ENCODE measurements around the gene THEM4.

The THEM4 gene

GRCh38 chr1:151841141-151841540, 68.2 kb downstream of the THEM4 start:
- H3K4me3 ChIP-seq (ENCODE audit: low read depth, low read length), result no peak overlapping the region
- no peak for TF ChIP-seq CTCF (IDR thresholded peaks at IDR 0.05; ENCODE audit: low read depth, low read length, missing control alignments)
- in situ Hi-C loops (cut with HindIII; ENCODE audit: low sequenced_read_pairs), result no loop called here
- DNase-seq (ENCODE audit: low read depth), result peak; percentile 50

- in situ Hi-C loops (cut with HindIII; ENCODE audit: low sequenced_read_pairs), result no loop called here
- no peak for DNase-seq (ENCODE audit: low read depth)
- TF ChIP-seq CTCF (IDR thresholded peaks at IDR 0.05; ENCODE audit: low read depth, low read length, missing control alignments), result no peak
- no peak overlapping the region for H3K4me3 ChIP-seq (ENCODE audit: low read depth, low read length)
Measured at GRCh38 chr1:151840421-151840820, 68.9 kb downstream of the THEM4 start.

DNA sequence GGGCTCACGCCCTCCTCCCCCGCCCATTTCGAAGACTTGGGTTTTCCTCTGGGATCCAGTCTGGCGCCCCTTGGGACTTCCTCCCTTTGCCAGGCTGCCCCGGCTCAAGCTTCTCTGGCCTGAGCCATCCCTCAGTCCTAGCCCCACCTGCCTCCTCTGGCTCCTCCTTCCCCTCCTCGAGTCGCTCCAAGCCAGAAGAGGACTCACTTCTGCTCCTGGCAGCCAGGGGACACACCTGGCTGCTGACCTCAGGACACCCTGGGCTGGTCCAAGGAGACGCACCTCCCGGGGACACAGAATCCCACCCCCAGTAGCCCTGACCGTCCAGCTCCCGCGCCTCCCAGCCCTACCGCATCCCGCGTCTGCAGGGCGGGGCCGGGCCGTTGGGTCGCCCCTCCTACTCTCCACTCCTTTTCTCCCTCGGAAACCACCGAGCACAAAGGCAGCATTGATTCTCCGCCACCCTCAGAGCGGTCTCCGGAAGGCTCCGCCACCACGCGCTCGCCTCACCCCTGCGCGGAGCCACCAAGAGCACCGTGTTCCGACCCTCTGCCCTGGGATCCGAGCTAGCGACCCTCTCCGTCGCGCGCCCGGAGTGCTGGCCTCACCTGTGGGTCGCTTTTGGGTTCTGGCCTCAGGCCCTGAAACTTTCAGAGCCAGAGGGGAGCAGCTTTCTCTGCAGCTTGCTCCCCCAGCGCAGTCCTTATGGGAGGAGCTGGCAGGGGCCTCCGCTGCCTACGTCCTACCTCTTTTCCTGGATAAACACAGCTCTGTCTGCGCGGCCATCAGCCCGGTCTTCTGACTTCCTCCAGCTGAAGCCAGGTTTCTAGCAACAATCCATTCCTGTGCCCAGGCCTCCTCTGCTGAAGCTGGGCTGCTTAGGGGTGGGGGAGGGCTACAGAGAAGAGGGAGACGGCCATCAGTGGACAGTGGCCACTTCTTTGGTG, 69.6 kb downstream of the THEM4 start, which contains the start of gene C2CD4D:
TSS of gene C2CD4D (minus strand) at position 364 of the 947 bp plus-strand sequence. CDS start 831 bp downstream, outside the sequence.
- no peak for DNase-seq (ENCODE audit: low read depth)
- peak within 1 kb of the TSS; percentile 19 for H3K4me3 ChIP-seq (ENCODE audit: low read depth, low read length)
- in situ Hi-C loops (cut with HindIII; ENCODE audit: low sequenced_read_pairs), result no loop called here
- no peak for TF ChIP-seq CTCF (IDR thresholded peaks at IDR 0.05; ENCODE audit: low read depth, low read length, missing control alignments)

- H3K4me3 ChIP-seq (ENCODE audit: low read depth, low read length), result no peak overlapping the region
- in situ Hi-C loops (cut with HindIII; ENCODE audit: low sequenced_read_pairs), result no loop called here
- TF ChIP-seq CTCF (IDR thresholded peaks at IDR 0.05; ENCODE audit: low read depth, low read length, missing control alignments), result no peak
- no peak for DNase-seq (ENCODE audit: low read depth)
Measured at GRCh38 chr1:151839082-151839412, 70.3 kb downstream of the THEM4 start.

DNA sequence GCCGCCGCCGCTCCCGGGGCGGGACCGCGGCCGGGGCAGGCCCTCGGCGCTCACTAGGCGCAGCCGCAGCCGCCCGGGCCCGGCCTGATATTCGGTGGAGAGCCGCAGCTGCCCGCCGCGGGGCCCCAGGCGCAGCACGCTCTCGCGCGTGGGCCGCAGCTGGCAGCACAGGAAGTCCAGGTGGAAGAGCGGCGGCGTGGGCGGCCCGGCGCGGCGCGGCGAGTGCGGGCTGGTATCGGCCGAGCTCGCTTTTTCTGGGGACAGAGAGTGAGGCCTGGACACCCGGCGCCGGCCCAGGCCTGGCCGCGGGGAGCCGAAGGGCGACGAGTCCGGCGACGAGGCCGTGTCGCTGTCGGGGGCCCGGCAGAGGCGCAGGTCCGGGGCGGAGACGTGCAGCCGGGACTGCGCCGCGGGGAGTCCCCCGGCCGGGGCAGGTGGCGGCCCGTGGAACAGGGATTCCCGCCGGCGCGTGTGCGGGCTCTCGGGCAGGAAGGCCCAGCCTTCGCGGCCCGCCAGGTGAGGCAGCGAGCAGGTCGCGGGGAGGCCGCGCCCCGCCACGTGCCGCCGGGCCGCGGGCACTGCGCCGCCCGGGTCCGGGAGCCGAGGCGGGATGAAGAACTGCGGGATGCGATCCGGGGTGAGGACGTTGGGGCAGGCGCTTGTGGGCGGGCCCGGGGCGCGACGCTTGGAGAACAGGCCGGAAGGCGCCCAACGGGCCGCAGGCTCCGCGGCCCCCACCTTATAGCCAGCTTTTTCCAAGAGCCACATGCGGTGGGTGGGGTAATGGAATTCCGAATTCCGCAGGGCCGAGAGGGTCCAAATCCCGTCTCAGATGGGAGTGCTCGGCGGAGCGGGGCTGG, 70.9 kb downstream of the THEM4 start:
- no peak for TF ChIP-seq CTCF (IDR thresholded peaks at IDR 0.05; ENCODE audit: low read depth, low read length, missing control alignments)
- peak overlapping the region; percentile 19 for H3K4me3 ChIP-seq (ENCODE audit: low read depth, low read length)
- no peak for DNase-seq (ENCODE audit: low read depth)
- in situ Hi-C loops (cut with HindIII; ENCODE audit: low sequenced_read_pairs), result no loop called here

DNA sequence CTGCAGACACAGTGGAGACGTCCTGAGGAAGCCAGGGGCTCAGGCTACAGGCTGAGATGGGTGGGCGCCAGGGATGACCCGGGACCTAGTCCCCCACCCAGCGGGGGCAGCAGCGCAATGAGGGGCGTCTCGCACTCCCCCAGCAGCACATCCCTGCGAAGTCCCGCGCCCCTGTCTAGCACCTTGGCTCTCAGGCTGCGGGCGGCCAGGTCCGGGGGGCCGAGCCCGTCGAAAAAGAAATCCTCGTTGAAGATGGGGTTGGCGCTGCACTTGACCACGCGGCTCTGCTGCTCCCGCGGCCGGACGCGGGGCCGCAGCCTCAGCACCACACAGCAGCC, 71.5 kb downstream of the THEM4 start:
- no peak overlapping the region for H3K4me3 ChIP-seq (ENCODE audit: low read depth, low read length)
- DNase-seq (ENCODE audit: low read depth), result no peak
- TF ChIP-seq CTCF (IDR thresholded peaks at IDR 0.05; ENCODE audit: low read depth, low read length, missing control alignments), result no peak
- in situ Hi-C loops (cut with HindIII; ENCODE audit: low sequenced_read_pairs), result no loop called here

Data from astrocyte of the cerebellum (primary cell).